Erythroblast (primary cell): ENCODE results near the gene FES.
"Not testable (repeated sequence)": the region's sequence is repeated elsewhere in the genome, so short reads cannot be mapped to it uniquely, and the experiment has no call there.

Experiments
- DNase-seq, 2 experiments: peaks; one replicate each; lab custom pipeline; 2025; lab: John Stamatoyannopoulos, UW
- GATA1 ChIP-seq: IDR thresholded peaks from 2 replicates; pipeline ENCODE4 v1.6.1; 2011; ENCODE audit warnings: low read depth, mild to moderate bottlenecking, control low read depth, low read length, moderate library complexity
- POLR2A ChIP-seq: IDR thresholded peaks from 2 replicates; pipeline ENCODE4 v1.6.1; 2011; ENCODE audit warnings: mild to moderate bottlenecking, low read length

The FES gene

GRCh38 chr15:90883976-90884718 lies at the start of gene FES:
TSS of gene FES (plus strand) at chr15:90884504. CDS start at chr15:90885046, 542 bp downstream.
- DNase-seq: peak; percentile 49 to 64
- TF ChIP-seq POLR2A (no peak), GATA1 (no peak)

GRCh38 chr15:90834626-90835025 lies 49.7 kb upstream of the FES start:
- DNase-seq: no peak
- TF ChIP-seq POLR2A (no peak), GATA1 (no peak)

GRCh38 chr15:90836296-90836871 lies 47.9 kb upstream of the FES start:
- peak in 1 of 2 experiments; percentile 41 for DNase-seq
- TF ChIP-seq GATA1 (no peak), POLR2A (no peak)

- TF ChIP-seq GATA1: no peak
- TF ChIP-seq POLR2A: no peak
- DNase-seq: peak; percentile 31 to 36
Observed at GRCh38 chr15:90837094-90837493, 47.2 kb upstream of the FES start.

GRCh38 chr15:90838139-90838538 lies 46.2 kb upstream of the FES start:
- TF ChIP-seq GATA1: no peak
- TF ChIP-seq POLR2A: no peak
- peak; percentile 54 to 69 for DNase-seq

GRCh38 chr15:90838544-90838943 lies 45.8 kb upstream of the FES start:
- no peak for DNase-seq
- TF ChIP-seq POLR2A: no peak

- DNase-seq: peak; percentile 45 to 59
Observed at GRCh38 chr15:90839187-90840071, 44.9 kb upstream of the FES start.

GRCh38 chr15:90840157-90840855 lies 44.0 kb upstream of the FES start:
- TF ChIP-seq GATA1: no peak
- no peak for TF ChIP-seq POLR2A
- DNase-seq: peak; percentile 54 to 58

More at GRCh38 chr15:90839187-90840071, 44.9 kb upstream of the FES start:
- TF ChIP-seq POLR2A (peak; percentile 18), GATA1 (no peak)

GRCh38 chr15:90840954-90841353 lies 43.4 kb upstream of the FES start:
- TF ChIP-seq GATA1 (peak; percentile 90), POLR2A (peak; percentile 51)
- DNase-seq: peak; percentile 98 to 99

- no peak for TF ChIP-seq POLR2A
- no peak for TF ChIP-seq GATA1
- no peak for DNase-seq
Observed at GRCh38 chr15:90844696-90845095, 39.6 kb upstream of the FES start.

- peak; percentile 49 to 83 for DNase-seq
- TF ChIP-seq POLR2A (no peak), GATA1 (no peak)
Observed at GRCh38 chr15:90845201-90845949, 38.9 kb upstream of the FES start.

GRCh38 chr15:90849424-90849823 lies 34.9 kb upstream of the FES start:
- not testable (repeated sequence) for DNase-seq

- DNase-seq: no peak
- TF ChIP-seq GATA1: no peak
- TF ChIP-seq POLR2A: no peak
Observed at GRCh38 chr15:90851114-90851513, 33.2 kb upstream of the FES start.
